ENCODE results near the gene KREMEN2. TPM values are rescaled to one million over a fixed set of nuclear protein-coding genes. Genes with fewer than 3 reads are reported as not detected.

Gene KREMEN2
- total RNA-seq, 4 donors from 2014 or later = 0.40 to 1.6 TPM; not detected in 2

- Histone ChIP-seq H3K36me3 (no peaks in the 10 kb centered on the region), H3K4me1 (peaks cover 4 to 33% (median 22%) of the 10 kb centered on the region in 4 donors), H3K27me3 (peaks cover 8 to 16% of the 10 kb centered on the region in 2 donors), H3K27ac (no peak overlapping the region), H3K9me3 (no peaks in the 10 kb centered on the region), H3K4me3 (no peak overlapping the region)
- TF ChIP-seq, protein P1, sequence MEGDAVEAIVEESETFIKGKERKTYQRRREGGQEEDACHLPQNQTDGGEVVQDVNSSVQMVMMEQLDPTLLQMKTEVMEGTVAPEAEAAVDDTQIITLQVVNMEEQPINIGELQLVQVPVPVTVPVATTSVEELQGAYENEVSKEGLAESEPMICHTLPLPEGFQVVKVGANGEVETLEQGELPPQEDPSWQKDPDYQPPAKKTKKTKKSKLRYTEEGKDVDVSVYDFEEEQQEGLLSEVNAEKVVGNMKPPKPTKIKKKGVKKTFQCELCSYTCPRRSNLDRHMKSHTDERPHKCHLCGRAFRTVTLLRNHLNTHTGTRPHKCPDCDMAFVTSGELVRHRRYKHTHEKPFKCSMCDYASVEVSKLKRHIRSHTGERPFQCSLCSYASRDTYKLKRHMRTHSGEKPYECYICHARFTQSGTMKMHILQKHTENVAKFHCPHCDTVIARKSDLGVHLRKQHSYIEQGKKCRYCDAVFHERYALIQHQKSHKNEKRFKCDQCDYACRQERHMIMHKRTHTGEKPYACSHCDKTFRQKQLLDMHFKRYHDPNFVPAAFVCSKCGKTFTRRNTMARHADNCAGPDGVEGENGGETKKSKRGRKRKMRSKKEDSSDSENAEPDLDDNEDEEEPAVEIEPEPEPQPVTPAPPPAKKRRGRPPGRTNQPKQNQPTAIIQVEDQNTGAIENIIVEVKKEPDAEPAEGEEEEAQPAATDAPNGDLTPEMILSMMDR (IDR thresholded peaks at IDR 0.05) = no peak
- TF ChIP-seq POLR2A (IDR thresholded peaks at IDR 0.05) = no peak
- no peak for DNase-seq
Measured at GRCh38 chr16:2971134-2971984, 7.3 kb downstream of the KREMEN2 start.

DNA sequence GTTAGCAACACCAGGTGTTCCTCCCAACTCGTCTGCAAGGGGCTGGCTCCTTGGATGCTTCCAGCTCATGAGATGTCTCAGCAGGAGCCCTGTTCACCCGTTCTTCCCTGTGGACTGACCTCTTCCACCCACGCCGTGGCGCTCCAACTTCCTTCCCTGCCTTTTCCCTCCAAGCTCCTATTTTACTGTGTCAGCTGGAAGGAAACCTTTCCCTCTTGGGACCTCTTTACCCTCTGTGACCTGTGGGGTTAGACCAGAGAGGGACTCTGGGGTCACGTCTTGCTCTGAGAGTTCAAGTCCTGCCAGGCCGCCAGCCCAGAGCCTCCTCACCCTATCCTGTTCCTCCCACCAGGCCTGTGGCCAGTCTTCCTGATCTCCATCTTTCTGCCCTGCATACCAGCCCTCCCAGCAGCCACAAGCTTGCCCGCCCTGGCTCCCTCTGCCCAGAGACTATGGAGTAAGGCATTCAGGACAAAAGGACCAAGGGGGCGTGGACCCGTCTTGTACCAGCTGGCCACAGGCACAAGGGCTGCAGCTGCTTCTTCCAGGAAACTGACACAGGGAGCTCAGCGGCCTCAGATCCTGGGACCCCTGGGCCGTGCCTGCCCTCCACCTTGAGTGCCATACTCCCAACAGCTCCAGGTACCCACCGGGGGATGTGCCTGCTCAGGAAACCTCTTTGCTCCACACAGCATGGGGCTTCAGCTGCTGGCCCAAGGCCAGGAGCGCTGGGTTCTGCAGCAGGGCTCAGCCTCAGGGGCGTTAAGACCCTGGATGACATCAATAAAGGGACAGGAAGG lies 8.1 kb downstream of the KREMEN2 start:
- no peaks in the 10 kb centered on the region for H3K36me3 ChIP-seq
- no peak overlapping the region for H3K27ac ChIP-seq
- H3K27me3 ChIP-seq = peaks cover 8% of the 10 kb centered on the region in 2 donors
- H3K4me3 ChIP-seq = no peak overlapping the region
- TF ChIP-seq POLR2A (IDR thresholded peaks at IDR 0.05) = no peak
- TF ChIP-seq, protein P1 (IDR thresholded peaks at IDR 0.05) = no peak
- DNase-seq = no peak
- no peaks in the 10 kb centered on the region for H3K9me3 ChIP-seq
- peaks cover 4 to 26% (median 15%) of the 10 kb centered on the region in 4 donors for H3K4me1 ChIP-seq

- H3K4me1 ChIP-seq = peaks cover 4 to 18% (median 10%) of the 10 kb centered on the region in 4 donors
- TF ChIP-seq, protein P1 (IDR thresholded peaks at IDR 0.05) = no peak
- TF ChIP-seq POLR2A (IDR thresholded peaks at IDR 0.05) = no peak
- H3K4me3 ChIP-seq = no peak overlapping the region
- H3K27ac ChIP-seq = no peak overlapping the region
- DNase-seq = no peak
- no peaks in the 10 kb centered on the region for H3K9me3 ChIP-seq
- H3K27me3 ChIP-seq = no peaks in the 10 kb centered on the region
- no peaks in the 10 kb centered on the region for H3K36me3 ChIP-seq
Measured at GRCh38 chr16:2973093-2973492, 9.0 kb downstream of the KREMEN2 start.

DNA sequence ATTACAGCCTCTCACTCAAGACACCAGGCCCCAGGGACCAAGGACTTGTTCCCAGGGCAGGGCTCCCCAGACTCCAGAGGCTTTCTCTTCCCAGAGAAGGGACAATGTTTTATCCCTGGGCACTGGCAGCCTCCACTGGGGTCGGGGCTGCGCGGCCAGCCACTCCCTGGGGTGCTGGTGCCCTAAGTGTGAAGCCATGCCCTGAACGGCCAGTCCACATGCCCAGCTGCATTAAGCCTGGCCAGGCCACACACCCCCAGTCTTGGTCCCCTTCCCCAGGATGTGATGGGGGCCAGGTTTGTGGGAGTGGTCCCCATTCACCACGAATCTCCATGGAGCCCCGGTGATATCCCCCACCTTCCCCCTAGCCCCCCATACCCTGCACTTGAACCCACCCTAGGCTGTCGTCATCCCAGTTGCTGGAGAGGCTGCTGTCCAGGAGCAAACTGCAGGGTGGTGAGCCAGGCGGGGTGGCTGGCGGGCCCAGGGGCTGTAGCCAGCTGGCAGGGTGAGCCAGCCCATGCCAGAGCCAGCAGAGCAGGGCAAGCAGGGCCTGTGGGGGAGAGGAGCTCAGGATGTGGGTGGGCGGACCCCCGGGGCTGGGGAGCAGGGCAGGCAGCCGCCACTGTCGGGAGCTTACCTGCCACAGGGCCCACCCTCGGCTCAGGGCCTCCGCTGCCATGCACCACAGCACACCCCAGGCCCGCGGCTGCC lies 9.7 kb downstream of the KREMEN2 start:
- Histone ChIP-seq H3K36me3 (no peaks in the 10 kb centered on the region), H3K27me3 (no peaks in the 10 kb centered on the region), H3K9me3 (no peaks in the 10 kb centered on the region), H3K27ac (no peak overlapping the region), H3K4me3 (no peak overlapping the region), H3K4me1 (peaks cover 0 to 13% (median 4%) of the 10 kb centered on the region in 4 donors)
- TF ChIP-seq, protein P1 (IDR thresholded peaks at IDR 0.05) = no peak
- no peak for TF ChIP-seq POLR2A (IDR thresholded peaks at IDR 0.05)
- DNase-seq = no peak

- H3K36me3 ChIP-seq = no peaks in the 10 kb centered on the region
- H3K4me1 ChIP-seq = peaks cover 0 to 10% (median 5%) of the 10 kb centered on the region in 4 donors
- no peak for DNase-seq
- H3K4me3 ChIP-seq = no peak overlapping the region
- no peak overlapping the region for H3K27ac ChIP-seq
- H3K9me3 ChIP-seq = no peaks in the 10 kb centered on the region
- no peaks in the 10 kb centered on the region for H3K27me3 ChIP-seq
- TF ChIP-seq POLR2A (IDR thresholded peaks at IDR 0.05) = no peak
- TF ChIP-seq, protein P1 (IDR thresholded peaks at IDR 0.05) = no peak
Measured at GRCh38 chr16:2974319-2975056, 10.4 kb downstream of the KREMEN2 start.

Data from Peyer's patch (tissue), 4 donors.